ENCODE measurements around the gene EVA1A.

GRCh38 chr2:75553935-75554531, 6.7 kb downstream of the EVA1A start:
- TF ChIP-seq CTCF (IDR thresholded peaks at IDR 0.05; ENCODE audit: low read depth, low read length, poor library complexity, severe bottlenecking) (no peak), EZH2phosphoT487 (IDR thresholded peaks at IDR 0.05; ENCODE audit: borderline replicate concordance, low read length) (no peak)

Measured in DOHH2 (cell line).